HG02973 (cell line): ENCODE results near the gene CAB39.

Experiments used
- ATAC-seq: cut with Tn5 transposase; IDR thresholded peaks from one replicate; pipeline ENCODE4 v1.9.1; 2021; ENCODE audit warnings: moderate library complexity; ENCODE audit not compliant: unreplicated experiment

Gene CAB39

GRCh38 chr2:230850358-230850658 lies 137.7 kb downstream of the CAB39 start:
- no peak for ATAC-seq

- no peak for ATAC-seq
Measured at GRCh38 chr2:230852113-230852512, 139.5 kb downstream of the CAB39 start.

DNA sequence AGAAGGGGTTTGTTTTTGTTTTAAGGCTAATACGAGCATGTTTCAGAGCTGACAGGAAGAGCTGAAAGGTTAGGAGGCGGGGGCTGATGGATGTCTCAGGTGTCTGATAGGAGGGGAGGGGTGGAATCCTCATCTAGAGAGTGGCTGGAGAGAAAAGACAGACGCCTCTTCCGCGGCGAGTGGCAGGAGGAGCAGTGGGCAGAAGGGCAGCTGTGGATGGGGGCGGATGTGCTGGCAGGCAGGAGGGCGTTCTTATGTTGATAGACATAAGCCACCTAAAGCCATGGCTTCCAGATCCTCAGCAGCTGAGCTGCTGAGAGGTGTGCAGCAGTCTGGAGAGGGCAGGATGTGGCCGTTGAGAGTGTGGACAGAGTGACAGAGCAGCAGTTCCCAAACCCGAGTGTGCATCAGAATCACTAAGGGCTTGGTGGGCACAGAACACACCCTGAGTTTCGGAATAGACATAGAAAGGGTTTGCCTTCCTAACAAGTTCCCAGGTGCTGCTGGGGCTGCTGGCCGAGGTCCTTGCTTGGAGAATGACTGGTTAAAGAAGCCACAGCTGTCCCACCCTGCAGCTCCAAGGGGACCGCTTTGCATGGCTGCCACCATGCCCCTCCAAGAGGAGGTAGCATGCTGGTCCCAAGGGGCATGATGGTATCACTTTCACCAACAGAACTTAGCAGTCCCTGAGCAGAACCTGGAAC lies 149.1 kb downstream of the CAB39 start:
- ATAC-seq: no peak

- ATAC-seq: no peak
Measured at GRCh38 chr2:230862292-230862691, 149.7 kb downstream of the CAB39 start.

DNA sequence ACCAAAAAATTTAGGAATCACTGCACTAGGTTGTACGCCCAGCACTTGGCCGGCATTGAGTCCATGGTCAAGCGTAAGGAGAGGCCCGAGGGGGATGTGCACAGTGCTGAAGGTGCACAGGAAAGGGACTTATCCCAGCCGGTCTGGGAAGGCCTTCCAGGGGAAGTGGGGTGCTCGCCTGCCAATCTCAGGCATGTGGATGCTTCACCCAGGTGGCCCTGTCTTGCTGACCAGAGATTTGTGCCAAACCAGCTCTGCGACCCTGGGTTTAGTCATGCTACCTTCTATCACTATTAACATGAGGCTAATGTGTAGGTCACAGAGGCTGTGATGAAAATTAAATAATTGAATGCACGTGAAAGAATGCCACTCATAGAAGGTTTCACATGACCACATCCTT lies 150.4 kb downstream of the CAB39 start:
- no peak for ATAC-seq

DNA sequence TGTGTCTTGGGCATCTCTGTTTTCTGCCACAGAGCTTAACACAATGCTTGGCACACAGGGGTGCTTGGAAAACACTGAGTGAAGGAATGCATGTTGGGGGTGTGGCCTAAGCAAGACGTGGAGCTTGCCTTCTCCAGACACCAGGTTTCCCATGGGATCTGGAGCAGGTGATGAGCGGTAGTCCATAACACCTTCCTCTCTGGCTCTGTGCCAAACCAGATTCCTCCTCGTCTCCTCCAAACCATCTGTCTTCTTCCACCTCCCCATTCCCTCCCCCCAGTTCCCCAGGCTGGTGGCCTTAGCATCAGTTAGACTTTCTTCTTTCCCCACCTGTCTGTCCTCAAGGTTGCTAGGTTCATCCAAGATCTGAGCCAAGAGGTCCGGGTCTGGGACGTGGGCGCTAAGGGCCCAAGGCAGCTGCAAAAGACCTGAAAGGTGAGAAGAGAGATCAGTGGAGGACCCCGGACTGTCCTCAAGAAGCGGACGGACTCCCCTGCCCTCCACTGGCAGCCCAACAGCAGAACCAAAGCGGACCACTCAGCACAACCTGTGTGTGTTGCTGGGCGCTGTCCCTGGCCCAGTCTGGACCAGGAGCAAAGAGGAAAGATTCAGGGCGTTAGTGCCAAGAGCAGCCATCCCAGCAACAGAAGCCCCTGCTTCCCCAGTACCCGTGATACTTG lies 150.9 kb downstream of the CAB39 start:
- no peak for ATAC-seq

- no peak for ATAC-seq
Measured at GRCh38 chr2:230864122-230864604, 151.5 kb downstream of the CAB39 start.

DNA sequence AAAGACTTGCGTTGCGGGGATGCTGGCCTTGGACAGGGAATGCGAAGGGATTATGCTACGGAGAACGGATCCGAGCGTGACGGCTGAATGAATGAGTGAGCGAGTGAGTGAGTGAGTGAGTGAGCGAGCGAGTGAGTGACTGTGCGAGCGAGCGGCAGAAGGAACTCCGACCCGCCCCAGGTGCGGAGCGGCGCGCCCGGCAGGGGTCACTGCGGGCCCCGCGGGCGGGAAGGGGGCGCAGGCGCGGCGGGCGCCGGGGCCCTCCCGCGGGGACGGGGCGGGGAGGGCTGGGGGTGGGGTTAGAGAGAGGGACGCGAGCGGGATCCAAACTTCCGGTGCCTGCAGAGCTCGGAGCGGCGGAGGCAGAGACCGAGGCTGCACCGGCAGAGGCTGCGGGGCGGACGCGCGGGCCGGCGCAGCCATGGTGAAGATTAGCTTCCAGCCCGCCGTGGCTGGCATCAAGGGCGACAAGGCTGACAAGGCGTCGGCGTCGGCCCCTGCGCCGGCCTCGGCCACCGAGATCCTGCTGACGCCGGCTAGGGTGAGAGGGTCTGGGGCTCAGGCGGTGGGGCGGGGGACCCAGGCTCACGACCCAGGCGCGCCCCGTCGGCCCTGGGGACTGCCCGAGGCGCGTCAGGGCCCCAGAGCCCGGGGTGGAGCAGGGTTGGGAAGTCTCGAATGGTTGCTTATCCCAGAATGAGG lies 152.1 kb downstream of the CAB39 start, which contains the start of gene ITM2C:
ITM2C (plus strand) TSS at position 338 of the 702 bp plus-strand sequence; CDS start at position 422, 84 bp downstream.
- peak; percentile 65 for ATAC-seq

DNA sequence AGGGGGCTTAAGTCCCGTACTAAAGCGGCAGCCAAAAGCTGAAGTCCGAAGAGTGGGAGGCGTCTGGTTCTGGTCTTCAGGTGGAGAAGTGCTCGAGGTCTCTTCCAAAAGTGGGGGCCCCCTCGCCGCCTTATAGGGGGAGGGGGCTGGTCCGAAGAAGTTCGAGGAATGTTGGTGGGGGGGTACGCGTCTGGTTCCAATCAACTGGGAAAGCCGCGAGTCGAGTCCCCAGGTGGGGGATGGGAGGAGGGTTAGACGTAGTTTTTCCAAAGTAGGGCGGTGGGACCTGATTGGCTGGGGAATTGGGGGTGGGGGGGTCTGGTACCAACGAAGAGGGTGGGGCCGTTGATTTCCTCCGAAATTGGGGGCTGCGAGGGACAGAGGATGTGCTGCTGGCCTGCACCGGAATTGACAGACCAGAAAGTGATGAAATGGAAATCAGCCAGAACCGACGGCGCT lies 152.7 kb downstream of the CAB39 start:
- no peak for ATAC-seq

DNA sequence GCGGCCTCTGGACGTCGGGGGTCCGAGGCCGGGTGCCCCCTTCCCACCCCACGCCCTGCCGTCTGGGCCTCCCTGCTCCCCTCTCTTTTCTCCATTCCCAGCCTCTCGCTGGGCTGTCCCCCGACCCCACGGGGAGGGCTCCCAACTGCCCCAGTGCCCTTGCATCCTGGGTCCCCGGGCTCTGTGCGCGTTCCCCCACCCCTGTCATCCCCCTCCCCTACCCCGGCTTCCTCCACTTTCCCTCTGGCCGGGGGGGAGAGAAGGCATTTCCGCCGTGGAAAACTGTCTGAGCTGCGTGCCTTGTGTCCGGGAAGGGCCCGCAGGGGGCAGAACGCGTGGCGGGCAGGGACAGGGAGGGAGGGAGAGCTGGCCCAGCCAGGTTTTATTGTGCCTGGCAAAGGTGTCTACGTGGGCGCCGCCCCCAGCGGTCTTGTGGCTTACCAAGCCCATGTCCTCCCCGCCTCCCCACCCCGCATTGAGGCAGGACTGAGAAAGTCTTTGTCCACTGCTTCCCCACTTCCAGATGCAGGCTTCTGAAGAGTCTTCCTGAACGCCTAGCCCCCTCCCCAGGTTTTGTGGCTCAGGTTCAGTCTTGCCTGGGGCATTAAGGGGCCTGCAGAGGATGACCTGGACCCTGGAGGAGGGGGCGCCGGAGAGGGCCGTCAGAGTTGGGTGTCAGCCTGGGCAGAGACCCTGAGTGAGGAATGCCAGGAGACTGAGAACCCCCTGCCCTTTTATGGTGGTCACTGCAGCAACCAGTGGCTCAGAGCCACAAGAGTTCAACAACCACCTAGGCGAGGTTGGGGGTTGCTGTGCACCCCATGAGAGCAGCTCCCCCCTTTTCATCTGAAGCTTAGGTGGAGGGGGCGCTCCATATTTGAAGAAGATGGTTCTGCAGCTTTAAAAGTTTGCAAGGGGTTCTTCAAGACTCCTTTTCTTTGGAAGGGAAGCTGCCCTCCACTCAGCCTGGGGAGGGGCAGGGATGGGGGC lies 153.4 kb downstream of the CAB39 start:
- no peak for ATAC-seq

DNA sequence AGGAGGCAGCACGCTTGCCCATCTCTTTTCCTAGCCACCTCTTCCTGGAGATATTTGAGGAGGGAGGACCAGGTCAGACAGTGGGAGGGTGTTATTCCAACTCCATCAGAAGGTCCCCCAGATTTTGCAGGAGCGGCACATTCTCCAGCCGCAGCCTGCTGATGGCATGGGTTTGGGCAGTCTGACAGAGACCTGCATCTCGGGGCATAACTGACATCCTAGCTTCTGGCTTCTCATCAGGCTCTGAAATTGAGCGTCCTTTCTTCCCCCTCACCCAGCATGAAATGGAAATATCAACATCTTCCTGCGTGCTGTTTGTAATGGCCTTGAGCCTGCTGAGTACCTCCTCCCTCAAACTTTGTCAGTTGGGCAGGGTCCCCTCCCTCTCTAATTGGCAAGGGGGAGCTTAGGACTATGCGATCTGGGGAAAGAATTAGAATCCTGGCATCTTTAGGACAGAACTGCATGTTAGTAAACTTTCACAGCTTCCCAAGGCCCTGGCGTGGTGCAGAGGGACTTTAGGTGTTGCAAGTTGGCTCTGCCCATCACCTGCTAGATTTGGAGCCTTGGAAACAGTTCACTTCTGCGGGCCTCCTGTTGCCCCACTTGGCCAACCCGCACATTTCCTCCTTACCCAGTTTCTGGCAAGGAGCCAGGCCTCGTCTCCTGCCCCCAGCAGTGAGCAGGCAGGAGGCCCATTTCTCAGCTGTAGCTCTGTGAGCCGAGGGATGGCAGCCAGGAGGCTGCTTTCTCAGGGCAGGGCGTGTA lies 154.3 kb downstream of the CAB39 start:
- no peak for ATAC-seq

DNA sequence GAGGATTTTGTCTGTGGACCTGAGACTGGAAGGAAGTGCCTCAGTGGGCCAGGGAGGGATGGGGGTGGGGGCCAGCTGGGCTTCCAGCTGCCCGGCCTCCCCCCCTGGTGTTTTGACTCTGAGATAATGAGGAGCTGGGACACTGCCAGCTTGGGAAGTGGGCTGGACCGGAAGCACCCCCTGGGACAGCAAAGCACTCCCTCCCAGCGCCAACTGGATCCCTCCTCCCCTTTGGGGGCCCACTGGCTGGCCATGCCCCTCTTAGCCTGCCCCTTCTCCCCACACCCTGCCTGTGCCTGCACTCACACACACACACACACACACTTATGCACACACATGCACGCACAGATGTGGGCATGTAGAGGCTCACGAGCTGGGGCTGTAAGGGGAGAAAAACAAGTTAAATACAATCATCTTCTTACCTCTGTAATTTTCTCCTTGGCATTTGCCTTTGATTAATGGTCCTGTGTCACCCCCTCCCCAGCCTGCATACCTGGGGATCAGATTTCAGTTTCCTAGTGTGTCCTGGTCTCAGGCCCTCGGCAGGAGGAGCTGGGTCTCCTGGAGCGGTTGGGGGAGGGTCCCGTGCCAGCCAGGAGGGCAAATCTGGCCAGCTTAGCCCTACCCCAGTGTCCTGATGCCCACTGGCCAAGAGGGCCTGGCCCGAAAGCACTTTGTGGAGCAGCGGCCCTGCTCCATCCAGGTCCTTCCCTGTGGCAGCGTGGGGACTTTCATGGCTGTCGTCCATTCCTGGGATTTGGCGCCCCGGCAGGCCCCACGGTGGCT lies 155.7 kb downstream of the CAB39 start:
- ATAC-seq: no peak

GRCh38 chr2:230868947-230869913 lies 156.6 kb downstream of the CAB39 start:
- no peak for ATAC-seq

GRCh38 chr2:230869914-230870543 lies 157.4 kb downstream of the CAB39 start:
- ATAC-seq: no peak
